HEK293 (cell line): ENCODE measurements around the gene SLC26A8.

Experiments used
- EGR2 ChIP-seq: fragments of 450-650 bp; formaldehyde crosslinking; IDR thresholded peaks from 2 replicates; pipeline ENCODE4 v1.5.1; 2016; ENCODE audit warnings: low read depth, missing biosample characterization, missing genetic modification characterization
- GLI2 ChIP-seq: fragments of 450-650 bp; formaldehyde crosslinking; IDR thresholded peaks from 2 replicates; pipeline ENCODE4; 2017; ENCODE audit warnings: missing biosample characterization, missing genetic modification characterization, low read depth, borderline replicate concordance
- IKZF3 ChIP-seq: fragments of 450-650 bp; IDR thresholded peaks from 2 replicates; pipeline ENCODE4 v1.5.0; 2018; ENCODE audit warnings: missing biosample characterization, mild to moderate bottlenecking, missing genetic modification characterization, moderate library complexity
- SETDB1 ChIP-seq: IDR thresholded peaks from one replicate; pipeline ENCODE4 v1.6.1; 2017; ENCODE audit warnings: mild to moderate bottlenecking, low read length, moderate library complexity, mixed read lengths; ENCODE audit not compliant: insufficient read length
- SP3 ChIP-seq: fragments of 450-650 bp; formaldehyde crosslinking; IDR thresholded peaks from 2 replicates; pipeline ENCODE4 v1.5.1; 2016; ENCODE audit warnings: missing biosample characterization, missing genetic modification characterization
- SP7 ChIP-seq: fragments of 450-650 bp; formaldehyde crosslinking; IDR thresholded peaks from 2 replicates; pipeline ENCODE4 v1.5.1; 2016; ENCODE audit warnings: missing biosample characterization, missing genetic modification characterization
- TRIM28 ChIP-seq: IDR thresholded peaks from 2 replicates; pipeline ENCODE4 v1.6.1; 2011; ENCODE audit warnings: low read length, control low read depth, borderline replicate concordance
- ZBTB48 ChIP-seq: fragments of 450-650 bp; formaldehyde crosslinking; IDR thresholded peaks from 2 replicates; pipeline ENCODE4 v1.5.1; 2016; ENCODE audit warnings: missing biosample characterization, missing genetic modification characterization
- ZBTB7A ChIP-seq: fragments of 450-650 bp; formaldehyde crosslinking; IDR thresholded peaks from 2 replicates; pipeline ENCODE4 v1.5.1; 2016; ENCODE audit warnings: low read depth, missing biosample characterization, missing genetic modification characterization
- ZFHX2 ChIP-seq: fragments of 450-650 bp; formaldehyde crosslinking; conservative IDR thresholded peaks from 2 replicates; pipeline ENCODE4 v1.5.1; 2016; ENCODE audit warnings: missing biosample characterization, missing genetic modification characterization
- ZFP41 ChIP-seq: fragments of 450-650 bp; formaldehyde crosslinking; IDR thresholded peaks from 2 replicates; pipeline ENCODE4 v1.5.1; 2016; ENCODE audit warnings: missing biosample characterization, missing genetic modification characterization, borderline replicate concordance
- ZNF121 ChIP-seq: fragments of 450-650 bp; formaldehyde crosslinking; IDR thresholded peaks from 2 replicates; pipeline ENCODE4 v1.5.1; 2016; ENCODE audit warnings: missing biosample characterization, missing genetic modification characterization
- ZNF138 ChIP-seq: fragments of 450-650 bp; formaldehyde crosslinking; IDR thresholded peaks from 2 replicates; pipeline ENCODE4 v1.5.1; 2016; ENCODE audit warnings: missing biosample characterization, missing genetic modification characterization, borderline replicate concordance
- ZNF211 ChIP-seq: fragments of 450-650 bp; formaldehyde crosslinking; IDR thresholded peaks from 2 replicates; pipeline ENCODE4 v1.5.1; 2016; ENCODE audit warnings: low read depth, missing biosample characterization, missing genetic modification characterization
- ZNF221 ChIP-seq: fragments of 450-650 bp; formaldehyde crosslinking; IDR thresholded peaks from 2 replicates; pipeline ENCODE4 v1.5.1; 2017; ENCODE audit warnings: missing biosample characterization, missing genetic modification characterization, borderline replicate concordance
- ZNF266 ChIP-seq: fragments of 450-650 bp; formaldehyde crosslinking; IDR thresholded peaks from 2 replicates; pipeline ENCODE4 v1.5.1; 2016; ENCODE audit warnings: missing biosample characterization, missing genetic modification characterization, low read depth
- ZNF311 ChIP-seq: fragments of 450-650 bp; formaldehyde crosslinking; IDR thresholded peaks from 2 replicates; pipeline ENCODE4 v1.5.1; 2017; ENCODE audit warnings: missing biosample characterization, missing genetic modification characterization, borderline replicate concordance
- ZNF404 ChIP-seq: fragments of 450-650 bp; formaldehyde crosslinking; IDR thresholded peaks from 2 replicates; pipeline ENCODE4 v1.5.1; 2017; ENCODE audit warnings: missing biosample characterization, missing genetic modification characterization
- ZNF433 ChIP-seq: fragments of 450-650 bp; formaldehyde crosslinking; IDR thresholded peaks from 2 replicates; pipeline ENCODE4 v1.5.1; 2016; ENCODE audit warnings: missing biosample characterization, missing genetic modification characterization, low read depth
- ZNF473 ChIP-seq: fragments of 450-650 bp; formaldehyde crosslinking; IDR thresholded peaks from 2 replicates; pipeline ENCODE4 v1.5.1; 2017; ENCODE audit warnings: missing biosample characterization, missing genetic modification characterization
- ZNF544 ChIP-seq: fragments of 450-650 bp; formaldehyde crosslinking; IDR thresholded peaks from 2 replicates; pipeline ENCODE4 v1.5.0; 2017; ENCODE audit warnings: missing biosample characterization, missing genetic modification characterization
- ZNF549 ChIP-seq: fragments of 450-650 bp; IDR thresholded peaks from 2 replicates; pipeline ENCODE4 v1.5.1; 2018; ENCODE audit warnings: missing biosample characterization, missing genetic modification characterization, mild to moderate bottlenecking, inconsistent platforms, moderate library complexity
- ZNF623 ChIP-seq: fragments of 450-650 bp; formaldehyde crosslinking; IDR thresholded peaks from 2 replicates; pipeline ENCODE4 v1.5.1; 2016; ENCODE audit warnings: missing biosample characterization, missing genetic modification characterization
- ZNF629 ChIP-seq: fragments of 450-650 bp; formaldehyde crosslinking; IDR thresholded peaks from 2 replicates; pipeline ENCODE4 v1.5.1; 2017; ENCODE audit warnings: missing biosample characterization, missing genetic modification characterization
- ZNF768 ChIP-seq: fragments of 450-650 bp; formaldehyde crosslinking; IDR thresholded peaks from 2 replicates; pipeline ENCODE4 v1.5.1; 2018; ENCODE audit warnings: missing biosample characterization, mild to moderate bottlenecking, missing genetic modification characterization
- ZNF776 ChIP-seq: fragments of 450-650 bp; formaldehyde crosslinking; IDR thresholded peaks from 2 replicates; pipeline ENCODE4 v1.5.0; 2017; ENCODE audit warnings: missing biosample characterization, missing genetic modification characterization, borderline replicate concordance
- ZNF791 ChIP-seq: fragments of 450-650 bp; formaldehyde crosslinking; IDR thresholded peaks from 2 replicates; pipeline ENCODE4 v1.5.1; 2016; ENCODE audit warnings: missing biosample characterization, missing genetic modification characterization
- ZNF830 ChIP-seq: fragments of 450-650 bp; IDR thresholded peaks from 2 replicates; pipeline ENCODE4 v1.5.0; 2018; ENCODE audit warnings: missing biosample characterization, missing genetic modification characterization, low read depth, mild to moderate bottlenecking, moderate library complexity
- ZSCAN16 ChIP-seq: fragments of 450-650 bp; formaldehyde crosslinking; IDR thresholded peaks from 2 replicates; pipeline ENCODE4 v1.5.1; 2016; ENCODE audit warnings: missing biosample characterization, missing genetic modification characterization
- TF ChIP-seq, protein P1 (sequence below): fragments of 450-650 bp; formaldehyde crosslinking; IDR thresholded peaks from 2 replicates; pipeline ENCODE4 v1.5.1; 2016; ENCODE audit warnings: missing biosample characterization, missing genetic modification characterization, borderline replicate concordance
- TF ChIP-seq, protein P2 (sequence below): fragments of 450-650 bp; formaldehyde crosslinking; IDR thresholded peaks from 2 replicates; pipeline ENCODE4 v1.5.1; 2017; ENCODE audit warnings: missing biosample characterization, missing genetic modification characterization
- TF ChIP-seq, protein P3 (sequence below): IDR thresholded peaks from 2 replicates; pipeline ENCODE4 v1.6.1; 2011; ENCODE audit warnings: mild to moderate bottlenecking, low read depth, low read length, borderline replicate concordance
- TF ChIP-seq, protein P4 (sequence below): fragments of 450-650 bp; formaldehyde crosslinking; IDR thresholded peaks from 2 replicates; pipeline ENCODE4 v1.5.1; 2016; ENCODE audit warnings: missing biosample characterization, missing genetic modification characterization

The SLC26A8 gene

DNA sequence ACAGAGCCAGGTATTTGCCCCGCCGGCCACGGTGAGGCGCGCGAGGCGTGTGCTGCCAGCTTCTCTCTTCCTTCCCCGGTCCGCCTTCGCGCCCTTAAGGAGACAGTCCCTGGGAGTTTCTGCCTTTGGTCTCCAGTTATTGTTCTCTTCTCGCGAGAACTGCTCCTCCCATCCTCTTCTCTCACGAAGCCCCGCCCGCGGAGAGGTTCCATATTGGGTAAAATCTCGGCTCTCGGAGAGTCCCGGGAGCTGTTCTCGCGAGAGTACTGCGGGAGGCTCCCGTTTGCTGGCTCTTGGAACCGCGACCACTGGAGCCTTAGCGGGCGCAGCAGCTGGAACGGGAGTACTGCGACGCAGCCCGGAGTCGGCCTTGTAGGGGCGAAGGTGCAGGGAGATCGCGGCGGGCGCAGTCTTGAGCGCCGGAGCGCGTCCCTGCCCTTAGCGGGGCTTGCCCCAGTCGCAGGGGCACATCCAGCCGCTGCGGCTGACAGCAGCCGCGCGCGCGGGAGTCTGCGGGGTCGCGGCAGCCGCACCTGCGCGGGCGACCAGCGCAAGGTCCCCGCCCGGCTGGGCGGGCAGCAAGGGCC is 3.2 kb upstream of the SLC26A8 start, which contains the start of gene MAPK14 (continued):
- TF ChIP-seq ZNF138 (tag by site-specific recombination) (no peak), ZNF211 (tag by site-specific recombination) (no peak), SP3 (tag by site-specific recombination) (peak; percentile 85), ZSCAN16 (tag by site-specific recombination) (no peak), ZNF544 (no peak), ZNF830 (tag by site-specific recombination) (no peak), ZNF768 (tag by site-specific recombination) (no peak), ZNF791 (tag by site-specific recombination) (no peak), ZBTB48 (tag by site-specific recombination) (peak; percentile 100), ZNF266 (tag by site-specific recombination) (no peak), ZNF404 (no peak), EGR2 (0 out of 2 replicates have a peak, but pooled peaks have one; percentile 16), ZNF629 (tag by site-specific recombination) (peak; percentile 72), TRIM28 (no peak; the same call in 1 of the 2 replicates), ZNF121 (tag by site-specific recombination) (no peak), IKZF3 (peak; percentile 88), ZFHX2 (tag by site-specific recombination) (no peak), ZNF221 (no peak), ZNF776 (tag by site-specific recombination) (no peak), ZNF311 (no peak), ZFP41 (tag by site-specific recombination) (no peak), GLI2 (tag by site-specific recombination) (no peak), ZBTB7A (tag by site-specific recombination) (no peak), ZNF473 (tag by site-specific recombination) (no peak), SP7 (peak; percentile 69), ZNF549 (tag by site-specific recombination) (no peak), ZNF433 (tag by site-specific recombination) (no peak), ZNF623 (no peak), SETDB1 (no peak)
- TF ChIP-seq, protein P1, sequence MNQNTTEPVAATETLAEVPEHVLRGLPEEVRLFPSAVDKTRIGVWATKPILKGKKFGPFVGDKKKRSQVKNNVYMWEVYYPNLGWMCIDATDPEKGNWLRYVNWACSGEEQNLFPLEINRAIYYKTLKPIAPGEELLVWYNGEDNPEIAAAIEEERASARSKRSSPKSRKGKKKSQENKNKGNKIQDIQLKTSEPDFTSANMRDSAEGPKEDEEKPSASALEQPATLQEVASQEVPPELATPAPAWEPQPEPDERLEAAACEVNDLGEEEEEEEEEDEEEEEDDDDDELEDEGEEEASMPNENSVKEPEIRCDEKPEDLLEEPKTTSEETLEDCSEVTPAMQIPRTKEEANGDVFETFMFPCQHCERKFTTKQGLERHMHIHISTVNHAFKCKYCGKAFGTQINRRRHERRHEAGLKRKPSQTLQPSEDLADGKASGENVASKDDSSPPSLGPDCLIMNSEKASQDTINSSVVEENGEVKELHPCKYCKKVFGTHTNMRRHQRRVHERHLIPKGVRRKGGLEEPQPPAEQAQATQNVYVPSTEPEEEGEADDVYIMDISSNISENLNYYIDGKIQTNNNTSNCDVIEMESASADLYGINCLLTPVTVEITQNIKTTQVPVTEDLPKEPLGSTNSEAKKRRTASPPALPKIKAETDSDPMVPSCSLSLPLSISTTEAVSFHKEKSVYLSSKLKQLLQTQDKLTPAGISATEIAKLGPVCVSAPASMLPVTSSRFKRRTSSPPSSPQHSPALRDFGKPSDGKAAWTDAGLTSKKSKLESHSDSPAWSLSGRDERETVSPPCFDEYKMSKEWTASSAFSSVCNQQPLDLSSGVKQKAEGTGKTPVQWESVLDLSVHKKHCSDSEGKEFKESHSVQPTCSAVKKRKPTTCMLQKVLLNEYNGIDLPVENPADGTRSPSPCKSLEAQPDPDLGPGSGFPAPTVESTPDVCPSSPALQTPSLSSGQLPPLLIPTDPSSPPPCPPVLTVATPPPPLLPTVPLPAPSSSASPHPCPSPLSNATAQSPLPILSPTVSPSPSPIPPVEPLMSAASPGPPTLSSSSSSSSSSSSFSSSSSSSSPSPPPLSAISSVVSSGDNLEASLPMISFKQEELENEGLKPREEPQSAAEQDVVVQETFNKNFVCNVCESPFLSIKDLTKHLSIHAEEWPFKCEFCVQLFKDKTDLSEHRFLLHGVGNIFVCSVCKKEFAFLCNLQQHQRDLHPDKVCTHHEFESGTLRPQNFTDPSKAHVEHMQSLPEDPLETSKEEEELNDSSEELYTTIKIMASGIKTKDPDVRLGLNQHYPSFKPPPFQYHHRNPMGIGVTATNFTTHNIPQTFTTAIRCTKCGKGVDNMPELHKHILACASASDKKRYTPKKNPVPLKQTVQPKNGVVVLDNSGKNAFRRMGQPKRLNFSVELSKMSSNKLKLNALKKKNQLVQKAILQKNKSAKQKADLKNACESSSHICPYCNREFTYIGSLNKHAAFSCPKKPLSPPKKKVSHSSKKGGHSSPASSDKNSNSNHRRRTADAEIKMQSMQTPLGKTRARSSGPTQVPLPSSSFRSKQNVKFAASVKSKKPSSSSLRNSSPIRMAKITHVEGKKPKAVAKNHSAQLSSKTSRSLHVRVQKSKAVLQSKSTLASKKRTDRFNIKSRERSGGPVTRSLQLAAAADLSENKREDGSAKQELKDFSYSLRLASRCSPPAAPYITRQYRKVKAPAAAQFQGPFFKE (tag by site-specific recombination), result no peak
- TF ChIP-seq, protein P2, sequence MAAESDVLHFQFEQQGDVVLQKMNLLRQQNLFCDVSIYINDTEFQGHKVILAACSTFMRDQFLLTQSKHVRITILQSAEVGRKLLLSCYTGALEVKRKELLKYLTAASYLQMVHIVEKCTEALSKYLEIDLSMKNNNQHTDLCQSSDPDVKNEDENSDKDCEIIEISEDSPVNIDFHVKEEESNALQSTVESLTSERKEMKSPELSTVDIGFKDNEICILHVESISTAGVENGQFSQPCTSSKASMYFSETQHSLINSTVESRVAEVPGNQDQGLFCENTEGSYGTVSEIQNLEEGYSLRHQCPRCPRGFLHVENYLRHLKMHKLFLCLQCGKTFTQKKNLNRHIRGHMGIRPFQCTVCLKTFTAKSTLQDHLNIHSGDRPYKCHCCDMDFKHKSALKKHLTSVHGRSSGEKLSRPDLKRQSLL, result peak; percentile 96
- TF ChIP-seq, protein P3, sequence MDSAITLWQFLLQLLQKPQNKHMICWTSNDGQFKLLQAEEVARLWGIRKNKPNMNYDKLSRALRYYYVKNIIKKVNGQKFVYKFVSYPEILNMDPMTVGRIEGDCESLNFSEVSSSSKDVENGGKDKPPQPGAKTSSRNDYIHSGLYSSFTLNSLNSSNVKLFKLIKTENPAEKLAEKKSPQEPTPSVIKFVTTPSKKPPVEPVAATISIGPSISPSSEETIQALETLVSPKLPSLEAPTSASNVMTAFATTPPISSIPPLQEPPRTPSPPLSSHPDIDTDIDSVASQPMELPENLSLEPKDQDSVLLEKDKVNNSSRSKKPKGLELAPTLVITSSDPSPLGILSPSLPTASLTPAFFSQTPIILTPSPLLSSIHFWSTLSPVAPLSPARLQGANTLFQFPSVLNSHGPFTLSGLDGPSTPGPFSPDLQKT, result no peak
- TF ChIP-seq, protein P4, sequence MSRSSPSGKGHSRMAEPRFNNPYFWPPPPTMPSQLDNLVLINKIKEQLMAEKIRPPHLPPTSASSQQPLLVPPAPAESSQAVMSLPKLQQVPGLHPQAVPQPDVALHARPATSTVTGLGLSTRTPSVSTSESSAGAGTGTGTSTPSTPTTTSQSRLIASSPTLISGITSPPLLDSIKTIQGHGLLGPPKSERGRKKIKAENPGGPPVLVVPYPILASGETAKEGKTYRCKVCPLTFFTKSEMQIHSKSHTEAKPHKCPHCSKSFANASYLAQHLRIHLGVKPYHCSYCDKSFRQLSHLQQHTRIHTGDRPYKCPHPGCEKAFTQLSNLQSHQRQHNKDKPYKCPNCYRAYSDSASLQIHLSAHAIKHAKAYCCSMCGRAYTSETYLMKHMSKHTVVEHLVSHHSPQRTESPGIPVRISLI, result no peak
